HFFc6 (cell line): ENCODE data around the gene SLC7A14. TPM values are rescaled to one million over a fixed set of nuclear protein-coding genes. Genes with fewer than 3 reads are reported as not detected.

Experiments used
- DNase-seq: peaks from one replicate; pipeline ENCODE4 v3.0.0-alpha.2; 2018
- H3K27ac Mint-ChIP-seq: 2 replicates; pipeline ENCODE4 v1.8.0; 2020; ENCODE audit warnings: mild to moderate bottlenecking, mixed read lengths
- H3K27me3 Mint-ChIP-seq: 2 replicates; pipeline ENCODE4 v1.8.0; 2021; ENCODE audit warnings: mild to moderate bottlenecking, moderate library complexity, mixed read lengths; ENCODE audit not compliant: insufficient read depth
- H3K36me3 Mint-ChIP-seq: 2 replicates; pipeline ENCODE4 v1.8.0; 2021; ENCODE audit warnings: low read depth, mixed read lengths
- H3K4me1 Mint-ChIP-seq: 2 replicates; pipeline ENCODE4 v1.8.0; 2020; ENCODE audit warnings: low read depth, mixed read lengths
- H3K4me3 Mint-ChIP-seq: 2 replicates; pipeline ENCODE4 v1.8.0; 2020; ENCODE audit warnings: mild to moderate bottlenecking, moderate library complexity, mixed read lengths
- H3K9me3 Mint-ChIP-seq: 2 replicates; pipeline ENCODE4 v1.8.0; 2020; ENCODE audit warnings: mild to moderate bottlenecking, mixed read lengths
- CTCF ChIP-seq: fragments of 200-600 bp; sonication (generic); IDR thresholded peaks from 2 replicates; pipeline ENCODE4 v1.5.0; 2021; ENCODE audit warnings: antibody characterized with exemption, mild to moderate bottlenecking
- total RNA-seq, 6 experiments: library from RNA; stranded (reverse); fragmentation: NEBNext Ultra II Directional; extraction: Animal tissue kit (Norgen Biotek cat#: 25700); gene quantifications; 2 replicates in 1 of 6; 3 replicates in 5 of 6; pipeline ENCODE4 v1.2.3, GENCODE V29; 2021

Gene SLC7A14
- total RNA-seq, 6 experiments from 2014 or later, result 0.14 to 0.53 (median 0.39) TPM

DNA sequence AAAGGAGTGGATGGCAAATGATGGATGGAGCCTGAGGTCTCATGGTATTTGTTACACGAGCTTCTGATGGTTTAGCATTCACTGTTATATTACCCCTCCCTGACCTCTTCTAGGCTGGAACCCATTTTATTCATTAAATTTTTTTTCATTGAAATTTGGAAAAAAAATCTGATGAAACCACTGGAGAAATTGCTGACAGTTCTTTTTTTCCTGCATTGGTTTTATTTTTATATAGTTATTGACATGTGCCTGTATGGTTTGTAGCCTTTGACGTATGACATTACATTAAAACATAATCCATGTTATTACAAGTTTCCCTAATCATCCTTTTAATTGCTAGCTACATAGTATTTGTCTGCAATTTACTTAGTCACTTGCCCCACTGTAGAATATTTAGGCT lies 85.4 kb downstream of the SLC7A14 start:
- no peak for DNase-seq
- Mint-ChIP-seq H3K27me3 (peaks cover 1% of the 10 kb centered on the region; the same call in 1 of the 2 replicates), H3K27ac (no peak overlapping the region), H3K4me3 (no peak overlapping the region), H3K9me3 (no peaks in the 10 kb centered on the region), H3K4me1 (peaks cover 21% of the 10 kb centered on the region), H3K36me3 (no peaks in the 10 kb centered on the region)
- TF ChIP-seq CTCF, result no peak

DNA sequence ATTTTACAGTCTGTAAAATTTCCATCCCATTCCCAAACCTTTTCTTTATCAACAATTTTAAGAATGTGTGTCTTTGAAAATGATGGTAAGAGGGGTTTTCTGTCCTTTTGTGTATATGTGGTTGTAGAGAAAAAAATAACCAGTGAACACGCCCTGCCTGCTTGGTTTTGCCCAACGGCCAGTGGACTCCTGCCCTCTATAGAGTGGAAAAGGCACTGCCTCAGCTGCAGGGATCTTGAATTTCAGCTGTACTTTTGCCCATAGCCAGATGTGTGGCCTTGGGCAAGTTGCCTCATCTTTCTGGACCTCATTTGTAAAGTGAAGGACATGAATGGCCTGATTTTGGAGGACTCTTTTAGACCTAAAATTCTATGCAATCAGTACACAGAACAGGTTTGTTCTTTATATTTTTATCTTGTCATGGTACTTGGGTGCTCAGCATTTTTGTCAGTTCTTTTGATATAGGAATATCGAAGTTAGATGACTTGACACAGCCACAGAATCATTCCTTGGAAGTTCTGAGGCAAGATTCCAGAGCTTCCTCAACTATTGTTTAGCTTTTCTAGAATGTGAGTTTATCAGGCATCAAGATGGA lies 86.2 kb downstream of the SLC7A14 start:
- H3K9me3 Mint-ChIP-seq, result no peaks in the 10 kb centered on the region
- H3K27me3 Mint-ChIP-seq, result peaks cover 1% of the 10 kb centered on the region; the same call in 1 of the 2 replicates
- peak; percentile 81 for TF ChIP-seq CTCF
- H3K36me3 Mint-ChIP-seq, result no peaks in the 10 kb centered on the region
- H3K27ac Mint-ChIP-seq, result no peak overlapping the region
- H3K4me1 Mint-ChIP-seq, result peaks cover 24% of the 10 kb centered on the region
- DNase-seq, result peak; percentile 68
- H3K4me3 Mint-ChIP-seq, result no peak overlapping the region

GRCh38 chr3:170497207-170498095 lies 88.4 kb downstream of the SLC7A14 start:
- H3K27me3 Mint-ChIP-seq, result peaks cover 1% of the 10 kb centered on the region; the same call in 1 of the 2 replicates
- H3K27ac Mint-ChIP-seq, result no peak overlapping the region
- peaks cover 37% of the 10 kb centered on the region for H3K4me1 Mint-ChIP-seq
- DNase-seq, result no peak
- no peak for TF ChIP-seq CTCF
- no peak overlapping the region for H3K4me3 Mint-ChIP-seq
- no peaks in the 10 kb centered on the region for H3K36me3 Mint-ChIP-seq
- H3K9me3 Mint-ChIP-seq, result no peaks in the 10 kb centered on the region

DNA sequence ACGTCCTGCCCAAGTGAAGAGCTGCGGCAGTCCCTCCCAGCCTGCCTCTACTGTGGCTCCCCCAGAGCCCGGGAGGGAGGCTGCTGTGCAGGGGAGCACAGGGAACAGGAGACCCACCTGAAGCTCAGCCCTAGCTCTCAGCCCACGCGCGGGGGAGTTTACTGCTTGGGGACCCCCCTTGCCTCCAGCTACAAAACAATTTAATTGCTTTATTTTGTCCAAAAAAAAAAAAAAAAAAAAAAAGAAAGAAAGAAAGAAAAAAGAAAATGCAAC lies 89.1 kb downstream of the SLC7A14 start:
- no peak for TF ChIP-seq CTCF
- peaks cover 30% of the 10 kb centered on the region for H3K4me1 Mint-ChIP-seq
- no peak overlapping the region for H3K4me3 Mint-ChIP-seq
- H3K27me3 Mint-ChIP-seq, result peaks cover 1% of the 10 kb centered on the region; the same call in 1 of the 2 replicates
- no peaks in the 10 kb centered on the region for H3K9me3 Mint-ChIP-seq
- no peak for DNase-seq
- no peak overlapping the region for H3K27ac Mint-ChIP-seq
- H3K36me3 Mint-ChIP-seq, result no peaks in the 10 kb centered on the region

DNA sequence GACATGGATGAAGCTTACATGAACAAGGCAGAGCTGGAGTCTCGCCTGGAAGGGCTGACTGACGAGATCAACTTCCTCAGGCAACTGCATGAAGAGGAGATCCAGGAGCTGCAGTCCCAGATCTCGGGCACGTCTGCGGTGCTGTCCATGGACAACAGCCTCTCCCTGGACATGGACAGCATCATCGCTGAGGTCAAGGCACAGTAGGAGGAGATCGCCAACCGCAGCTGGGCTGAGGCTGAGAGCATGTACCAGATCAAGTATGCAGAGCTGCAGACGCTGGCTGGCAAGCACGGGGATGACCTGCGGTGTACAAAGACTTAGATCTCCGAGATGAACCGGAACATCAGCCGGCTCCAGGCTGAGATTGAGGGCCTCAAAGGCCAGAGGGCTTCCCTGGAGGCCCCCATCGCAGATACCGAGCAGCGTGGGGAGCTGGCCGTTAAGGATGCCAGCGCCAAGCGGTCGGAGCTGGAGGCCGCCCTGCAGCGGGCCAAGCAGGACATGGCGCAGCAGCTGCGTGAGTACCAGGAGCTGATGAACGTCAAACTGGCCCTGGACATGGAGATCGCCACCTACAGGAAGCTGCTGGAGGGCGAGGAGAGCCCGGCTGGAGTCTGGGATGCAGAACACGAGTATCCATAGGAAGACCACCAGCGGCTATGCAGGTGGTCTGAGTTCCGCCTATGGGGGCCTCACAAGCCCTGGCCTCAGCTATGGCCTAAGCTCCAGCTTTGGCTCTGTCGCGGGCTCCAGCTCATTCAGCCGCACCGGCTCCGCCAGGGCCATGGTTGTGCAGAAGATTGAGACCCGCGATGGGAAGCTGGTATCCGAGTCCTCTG lies 89.6 kb downstream of the SLC7A14 start:
- Mint-ChIP-seq H3K27ac (no peak overlapping the region), H3K36me3 (no peaks in the 10 kb centered on the region), H3K4me3 (no peak overlapping the region), H3K27me3 (peaks cover 1% of the 10 kb centered on the region; the same call in 1 of the 2 replicates), H3K9me3 (no peaks in the 10 kb centered on the region), H3K4me1 (peaks cover 30% of the 10 kb centered on the region)
- peak; percentile 35; the same call in 1 of the 2 replicates for TF ChIP-seq CTCF
- no peak for DNase-seq
